BLaER1 (cell line): Measurements from ENCODE around the gene MKNK1.

Source experiments
- H3K27ac ChIP-seq: shearing (Covaris generic); formaldehyde crosslinking; 2 replicates; pipeline ENCODE4 v1.8.1; 2022
- H3K27me3 ChIP-seq: shearing (Covaris generic); formaldehyde crosslinking; 2 replicates; pipeline ENCODE4 v1.8.1; 2022
- H3K36me3 ChIP-seq: shearing (Covaris generic); formaldehyde crosslinking; 2 replicates; pipeline ENCODE4 v1.8.1; 2022
- H3K4me1 ChIP-seq: shearing (Covaris generic); formaldehyde crosslinking; 2 replicates; pipeline ENCODE4 v1.8.1; 2022
- H3K4me2 ChIP-seq: shearing (Covaris generic); formaldehyde crosslinking; 2 replicates; pipeline ENCODE4 v1.8.1; 2022
- H3K4me3 ChIP-seq: shearing (Covaris generic); formaldehyde crosslinking; 2 replicates; pipeline ENCODE4 v1.8.1; 2022
- H3K9ac ChIP-seq: shearing (Covaris generic); formaldehyde crosslinking; 2 replicates; pipeline ENCODE4 v1.8.1; 2022
- H3K9me3 ChIP-seq: shearing (Covaris generic); formaldehyde crosslinking; 2 replicates; pipeline ENCODE4 v1.8.1; 2022
- H4K20me1 ChIP-seq: shearing (Covaris generic); formaldehyde crosslinking; 2 replicates; pipeline ENCODE4 v1.8.1; 2022
- Cebpa-rat ChIP-seq: shearing (Covaris generic); IDR thresholded peaks from 2 replicates; pipeline ENCODE4 v1.8.1; 2022

The MKNK1 gene

DNA sequence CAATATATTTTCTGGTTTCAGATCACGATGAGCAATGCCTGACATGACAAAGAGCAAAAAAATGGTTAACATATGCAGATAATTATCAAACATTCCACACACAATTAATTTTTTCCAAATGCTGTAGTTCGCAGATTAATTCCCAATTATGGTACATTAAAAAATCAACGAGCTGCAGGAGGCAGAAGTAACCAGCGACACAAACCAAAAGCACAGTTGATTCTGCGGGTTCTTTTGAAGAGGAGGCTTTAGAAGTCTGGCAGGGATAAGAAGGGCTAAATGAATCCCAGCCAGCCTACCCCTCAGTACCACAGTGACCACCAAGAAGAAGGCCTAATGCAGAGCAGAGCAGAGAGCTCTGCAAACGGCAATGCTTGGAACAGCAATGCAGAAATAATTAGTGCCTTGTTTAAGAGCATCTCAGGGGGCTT lies 35.6 kb downstream of the MKNK1 start:
- no peak overlapping the region for H3K4me3 ChIP-seq
- no peaks in the 10 kb centered on the region for H3K4me1 ChIP-seq
- H3K4me2 ChIP-seq = no peak overlapping the region
- H3K9ac ChIP-seq = no peak overlapping the region
- H3K9me3 ChIP-seq = no peaks in the 10 kb centered on the region
- no peaks in the 10 kb centered on the region for H4K20me1 ChIP-seq
- H3K36me3 ChIP-seq = peaks cover 42% of the 10 kb centered on the region
- TF ChIP-seq Cebpa-rat = no peak
- no peak overlapping the region for H3K27ac ChIP-seq
- no peaks in the 10 kb centered on the region for H3K27me3 ChIP-seq

DNA sequence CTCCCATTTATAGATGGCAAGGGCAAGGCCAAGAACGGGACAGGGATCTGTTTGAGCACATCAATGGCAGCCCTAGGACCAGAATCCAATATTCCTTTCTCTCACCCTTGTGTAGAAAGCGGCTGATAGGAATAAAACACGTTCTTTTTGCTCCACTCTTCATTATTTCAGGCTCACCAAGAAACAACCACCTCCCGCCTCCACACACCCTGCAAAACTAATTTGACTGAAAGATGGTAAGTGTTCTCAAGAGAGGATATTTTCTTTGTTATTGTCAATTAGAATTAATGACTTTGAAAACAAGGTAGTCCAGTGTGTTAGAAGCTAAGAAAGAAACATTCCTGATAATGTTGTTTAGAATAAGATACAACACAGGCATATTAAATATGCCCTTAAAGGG lies 40.7 kb downstream of the MKNK1 start:
- Histone ChIP-seq H3K4me1 (no peaks in the 10 kb centered on the region), H3K9me3 (no peaks in the 10 kb centered on the region), H3K4me2 (no peak overlapping the region), H3K9ac (no peak overlapping the region), H4K20me1 (no peaks in the 10 kb centered on the region), H3K27ac (no peak overlapping the region), H3K27me3 (no peaks in the 10 kb centered on the region), H3K4me3 (no peak overlapping the region), H3K36me3 (peaks cover 69% of the 10 kb centered on the region)
- no peak for TF ChIP-seq Cebpa-rat

DNA sequence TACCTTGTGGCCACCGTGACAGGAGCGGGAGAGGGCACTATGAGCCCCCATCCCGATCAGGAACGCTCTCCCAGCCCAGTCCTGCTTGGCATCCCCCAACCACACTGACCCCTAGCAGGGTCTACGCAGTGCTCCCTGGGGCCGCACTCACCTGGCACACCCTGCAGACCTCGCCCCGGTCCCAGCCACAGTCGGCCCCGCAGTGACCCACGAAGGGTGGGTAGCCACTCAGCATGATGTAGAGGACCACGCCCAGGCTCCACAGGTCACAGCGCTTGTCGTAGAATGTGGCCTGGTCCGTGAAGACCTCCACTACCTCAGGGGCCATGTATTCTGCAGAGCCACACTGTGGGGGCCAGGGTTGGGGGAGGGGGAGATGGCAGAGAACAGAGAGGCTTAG lies 41.6 kb downstream of the MKNK1 start:
- Histone ChIP-seq H4K20me1 (no peaks in the 10 kb centered on the region), H3K27ac (no peak overlapping the region), H3K36me3 (peaks cover 67% of the 10 kb centered on the region), H3K27me3 (no peaks in the 10 kb centered on the region), H3K4me3 (no peak overlapping the region), H3K4me1 (no peaks in the 10 kb centered on the region), H3K4me2 (no peak overlapping the region), H3K9me3 (no peaks in the 10 kb centered on the region), H3K9ac (no peak overlapping the region)
- TF ChIP-seq Cebpa-rat = no peak

DNA sequence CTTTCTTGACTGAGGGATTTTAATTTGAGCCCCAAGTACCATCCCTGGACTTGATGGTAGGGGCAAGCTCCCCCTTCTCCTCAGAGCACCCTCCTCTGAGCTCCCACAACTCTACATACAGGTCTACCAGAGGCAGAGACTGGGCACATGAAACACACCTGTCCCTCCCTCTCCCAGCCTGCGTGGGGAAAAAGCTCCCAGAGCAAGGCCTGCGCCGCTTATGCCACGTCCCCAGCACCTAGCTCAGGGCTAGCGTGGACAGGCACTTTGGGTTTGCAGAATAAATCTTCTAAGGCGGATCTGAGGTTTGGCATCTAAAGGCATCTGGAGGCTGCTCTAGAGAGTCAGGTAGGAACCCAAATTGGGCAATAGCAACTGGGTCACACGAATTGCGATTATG lies 45.1 kb downstream of the MKNK1 start:
- Histone ChIP-seq H3K9ac (no peak overlapping the region), H3K27me3 (no peaks in the 10 kb centered on the region), H4K20me1 (no peaks in the 10 kb centered on the region), H3K4me2 (no peak overlapping the region), H3K9me3 (no peaks in the 10 kb centered on the region), H3K4me3 (no peak overlapping the region), H3K4me1 (no peaks in the 10 kb centered on the region), H3K27ac (no peak overlapping the region), H3K36me3 (peaks cover 53% of the 10 kb centered on the region)
- TF ChIP-seq Cebpa-rat = no peak

DNA sequence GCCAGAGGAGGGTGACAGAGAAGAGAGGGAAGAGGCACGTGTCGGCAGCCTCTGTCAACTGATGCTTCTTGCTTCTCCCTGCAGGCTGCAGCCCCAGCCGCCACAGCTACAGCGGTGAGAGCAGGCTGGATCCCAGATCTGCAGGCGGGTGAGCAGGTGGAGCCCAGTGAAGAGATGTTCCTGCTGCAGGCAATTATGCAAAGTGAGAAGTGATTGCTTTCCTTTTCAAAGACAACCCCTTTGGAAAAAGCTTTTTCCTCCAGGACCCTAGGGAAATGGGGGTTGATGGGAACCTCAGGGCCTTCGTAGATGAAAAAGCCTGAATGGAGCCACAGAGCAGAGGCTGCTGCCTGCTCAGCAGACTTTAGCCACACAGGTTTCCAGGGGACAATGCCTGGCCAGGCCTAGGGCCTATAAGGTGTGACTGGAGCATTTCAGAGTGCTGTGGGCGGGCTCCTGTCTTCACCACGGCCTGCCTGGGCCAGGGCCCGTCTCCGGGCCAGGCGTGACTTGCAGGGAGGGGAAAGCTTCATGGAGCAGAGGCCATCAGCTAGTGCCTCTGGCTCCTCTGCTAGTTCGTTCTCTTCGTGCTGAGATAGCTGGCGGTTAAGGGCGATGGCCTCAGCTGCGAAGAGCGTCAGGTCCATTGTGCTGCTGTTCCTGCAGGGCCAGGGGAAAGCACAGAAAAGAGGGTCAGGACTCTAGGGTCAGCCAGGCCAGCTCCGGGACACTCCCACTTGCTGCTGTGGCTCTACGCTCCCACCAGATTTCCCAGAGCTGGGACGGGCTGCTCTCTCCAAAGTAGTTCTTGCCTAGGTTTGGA lies 45.7 kb downstream of the MKNK1 start:
- H3K36me3 ChIP-seq = peaks cover 51% of the 10 kb centered on the region
- TF ChIP-seq Cebpa-rat = no peak

DNA sequence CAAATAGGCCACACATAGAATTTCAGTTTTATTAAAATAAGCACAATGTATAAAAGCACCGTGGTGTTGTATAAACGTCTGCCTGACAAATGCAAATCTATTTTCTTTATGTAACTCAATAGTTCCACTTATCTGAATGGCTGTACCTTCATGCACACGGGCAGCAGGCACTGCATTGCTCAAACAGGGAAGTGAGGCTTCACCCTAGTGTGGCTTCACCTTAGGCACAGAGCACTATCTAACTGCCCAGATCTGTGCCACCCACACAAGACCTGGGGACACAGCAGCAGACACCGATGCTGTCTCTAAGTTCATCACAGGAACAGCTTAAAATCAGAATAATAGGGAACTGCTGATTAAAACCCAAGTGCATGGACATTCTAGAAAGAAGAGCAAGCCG lies 46.7 kb downstream of the MKNK1 start:
- TF ChIP-seq Cebpa-rat = no peak
- no peaks in the 10 kb centered on the region for H4K20me1 ChIP-seq
- H3K4me2 ChIP-seq = no peak overlapping the region
- H3K27me3 ChIP-seq = no peaks in the 10 kb centered on the region
- H3K4me3 ChIP-seq = no peak overlapping the region
- H3K36me3 ChIP-seq = peaks cover 42% of the 10 kb centered on the region
- no peak overlapping the region for H3K9ac ChIP-seq
- H3K27ac ChIP-seq = no peak overlapping the region
- H3K4me1 ChIP-seq = no peaks in the 10 kb centered on the region
- no peaks in the 10 kb centered on the region for H3K9me3 ChIP-seq

More for the DNA sequence above, 45.7 kb downstream of the MKNK1 start:
- no peak overlapping the region for H3K4me3 ChIP-seq
- H3K4me1 ChIP-seq = no peaks in the 10 kb centered on the region
- no peak overlapping the region for H3K4me2 ChIP-seq
- H3K27ac ChIP-seq = no peak overlapping the region
- no peaks in the 10 kb centered on the region for H3K27me3 ChIP-seq
- no peaks in the 10 kb centered on the region for H3K9me3 ChIP-seq
- no peaks in the 10 kb centered on the region for H4K20me1 ChIP-seq
- no peak overlapping the region for H3K9ac ChIP-seq

DNA sequence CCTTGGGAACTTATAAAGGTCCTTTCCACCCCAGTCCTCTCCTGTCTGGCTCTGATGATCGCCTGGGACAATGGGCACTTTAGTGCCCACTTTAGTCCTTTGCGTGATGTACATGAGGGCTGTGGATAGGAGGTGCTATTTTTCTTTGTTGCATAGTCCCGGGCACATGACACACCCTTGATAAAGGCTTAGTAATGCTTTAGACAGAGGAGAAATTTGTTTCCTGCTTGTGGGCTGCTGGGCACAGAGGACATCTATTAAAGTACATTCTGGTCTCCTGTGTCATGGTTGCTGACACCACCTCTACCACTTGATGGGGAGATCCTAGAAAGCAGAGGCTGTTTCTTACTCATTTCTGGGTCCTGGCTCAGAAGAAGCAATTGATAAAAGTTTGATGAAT lies 47.2 kb downstream of the MKNK1 start:
- H4K20me1 ChIP-seq = no peaks in the 10 kb centered on the region
- H3K36me3 ChIP-seq = peaks cover 39% of the 10 kb centered on the region
- TF ChIP-seq Cebpa-rat = no peak
- H3K27ac ChIP-seq = no peak overlapping the region
- H3K9ac ChIP-seq = no peak overlapping the region
- no peaks in the 10 kb centered on the region for H3K4me1 ChIP-seq
- no peak overlapping the region for H3K4me2 ChIP-seq
- no peaks in the 10 kb centered on the region for H3K27me3 ChIP-seq
- H3K9me3 ChIP-seq = no peaks in the 10 kb centered on the region
- H3K4me3 ChIP-seq = no peak overlapping the region

DNA sequence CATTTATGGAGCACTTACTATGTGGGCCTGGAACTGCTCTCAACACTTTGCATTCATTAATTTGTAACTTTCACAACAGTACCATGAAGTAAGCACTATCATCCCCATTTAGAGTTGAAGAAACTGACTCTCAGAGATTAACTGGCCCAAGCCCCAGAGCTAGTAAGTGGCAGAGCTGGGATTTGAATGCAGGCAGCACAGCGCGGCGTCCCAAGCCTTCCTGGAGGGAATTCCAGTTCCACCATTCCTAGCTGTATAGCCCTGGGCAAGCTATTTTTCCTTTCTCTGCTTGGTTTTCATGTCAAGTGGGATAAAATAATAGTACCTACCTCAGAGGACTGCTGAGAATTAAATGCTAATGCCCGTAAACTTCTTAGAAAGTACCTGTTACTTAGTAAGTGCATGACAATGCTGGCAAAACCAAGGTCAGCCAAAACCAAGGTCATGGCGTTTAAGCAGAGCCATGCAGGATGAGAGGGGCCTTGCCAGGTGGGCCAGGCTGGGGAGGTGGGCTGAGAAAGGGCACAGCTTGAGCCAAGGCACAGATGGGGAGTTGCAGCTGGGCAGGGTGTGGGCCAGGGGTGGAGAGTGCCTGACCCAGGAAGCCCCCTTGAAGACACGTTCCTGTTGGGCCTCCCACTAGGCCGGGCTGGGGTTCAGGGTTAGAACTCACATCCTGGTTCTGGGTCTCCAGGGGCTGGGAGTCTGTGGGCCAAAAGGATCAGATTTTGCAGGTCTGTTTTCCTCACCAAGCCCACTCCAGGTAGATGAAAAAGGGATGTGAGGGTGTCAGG lies 48.0 kb downstream of the MKNK1 start:
- Histone ChIP-seq H3K9me3 (no peaks in the 10 kb centered on the region), H3K27me3 (no peaks in the 10 kb centered on the region), H3K36me3 (peaks cover 31% of the 10 kb centered on the region), H3K4me1 (no peaks in the 10 kb centered on the region), H3K27ac (no peak overlapping the region), H4K20me1 (no peaks in the 10 kb centered on the region), H3K4me3 (no peak overlapping the region), H3K4me2 (no peak overlapping the region), H3K9ac (no peak overlapping the region)
- TF ChIP-seq Cebpa-rat = no peak

DNA sequence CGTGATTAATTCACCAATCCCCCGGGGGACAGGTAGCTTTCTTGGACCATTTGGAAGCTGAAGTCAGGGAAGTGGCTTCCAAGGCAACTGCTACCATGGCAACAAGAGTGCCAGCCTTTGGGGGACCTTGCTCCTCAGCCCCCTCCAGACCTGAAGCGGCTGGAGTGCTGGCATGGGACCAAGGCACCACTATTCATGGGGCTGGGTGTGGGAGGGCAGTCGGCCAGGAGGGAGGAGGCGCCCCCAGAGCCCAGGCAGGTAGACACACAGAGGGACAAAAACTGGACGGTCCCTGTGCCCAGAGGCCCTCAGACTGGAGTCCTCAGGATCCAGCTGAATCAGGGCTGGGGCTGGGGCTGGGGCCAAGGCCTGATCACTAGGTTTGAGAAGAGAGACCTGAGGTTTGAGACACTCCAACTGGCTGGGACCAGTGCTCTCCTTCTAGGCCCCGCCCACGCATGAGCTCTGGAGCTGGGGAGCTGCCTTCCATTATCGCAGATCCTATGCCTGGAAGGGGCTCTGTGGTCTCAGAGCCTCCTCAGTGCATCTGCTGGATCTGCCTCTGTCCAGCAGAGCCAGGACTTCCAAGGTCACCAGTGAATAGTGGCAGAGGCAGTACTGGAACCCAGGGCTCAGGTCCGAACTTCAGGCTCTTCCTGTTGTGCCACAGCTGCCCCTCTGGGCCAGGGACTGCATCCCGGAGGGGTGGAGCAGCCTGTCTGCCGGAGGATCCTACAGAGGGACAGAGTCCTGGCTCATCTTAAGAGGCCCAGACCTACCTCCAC lies 49.3 kb downstream of the MKNK1 start:
- H3K27ac ChIP-seq = no peak overlapping the region
- no peak overlapping the region for H3K4me3 ChIP-seq
- H3K4me2 ChIP-seq = no peak overlapping the region
- H3K4me1 ChIP-seq = peaks cover 1% of the 10 kb centered on the region
- H3K27me3 ChIP-seq = no peaks in the 10 kb centered on the region
- H4K20me1 ChIP-seq = no peaks in the 10 kb centered on the region
- TF ChIP-seq Cebpa-rat = no peak
- H3K9ac ChIP-seq = no peak overlapping the region
- H3K9me3 ChIP-seq = no peaks in the 10 kb centered on the region
- H3K36me3 ChIP-seq = peaks cover 21% of the 10 kb centered on the region

DNA sequence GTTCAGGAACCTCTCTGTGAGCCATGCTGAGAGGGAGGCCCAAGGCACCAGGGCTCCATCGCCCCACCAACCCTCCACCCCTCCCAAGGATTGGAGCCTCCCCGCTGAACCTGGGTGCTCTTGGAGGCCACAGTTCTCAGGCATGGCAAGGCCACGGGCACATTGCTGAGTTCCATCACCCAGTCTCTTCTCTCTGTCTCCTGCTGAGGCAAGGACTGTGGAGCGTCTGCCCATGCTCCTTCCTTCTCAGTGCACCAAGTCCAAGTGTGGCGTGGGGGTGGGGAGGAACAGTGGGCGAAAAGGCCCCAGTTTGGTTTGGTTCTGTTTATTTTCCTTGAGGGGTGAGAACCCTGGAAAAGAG lies 49.9 kb downstream of the MKNK1 start:
- no peak for TF ChIP-seq Cebpa-rat
- peaks cover 7% of the 10 kb centered on the region for H3K4me1 ChIP-seq

More for the DNA sequence above, 49.9 kb downstream of the MKNK1 start:
- Histone ChIP-seq H3K9me3 (no peaks in the 10 kb centered on the region), H4K20me1 (no peaks in the 10 kb centered on the region), H3K9ac (no peak overlapping the region), H3K4me2 (no peak overlapping the region), H3K4me3 (no peak overlapping the region), H3K27me3 (no peaks in the 10 kb centered on the region), H3K36me3 (peaks cover 15% of the 10 kb centered on the region), H3K27ac (no peak overlapping the region)
